Fibroblast of pulmonary artery (primary cell): ENCODE results near the gene SP1.
"Not testable (repeated sequence)": the region's sequence is repeated elsewhere in the genome, so short reads cannot be mapped to it uniquely, and the experiment has no call there.

ENCODE experiments used
- DNase-seq: peaks from one replicate; pipeline ENCODE4 v3.0.0-alpha.2; 2010; ENCODE audit warnings: low read depth
- H3K4me3 ChIP-seq: replicated peaks from 2 replicates; pipeline ENCODE4 v1.5.1; 2011; ENCODE audit warnings: low read depth, mild to moderate bottlenecking, control low read depth, low read length, moderate library complexity
- CTCF ChIP-seq: IDR thresholded peaks from 2 replicates; pipeline ENCODE4 v1.5.1; 2011; ENCODE audit warnings: mild to moderate bottlenecking, control low read depth, low read length, inconsistent platforms; ENCODE audit errors: missing control alignments

SP1 gene

DNA sequence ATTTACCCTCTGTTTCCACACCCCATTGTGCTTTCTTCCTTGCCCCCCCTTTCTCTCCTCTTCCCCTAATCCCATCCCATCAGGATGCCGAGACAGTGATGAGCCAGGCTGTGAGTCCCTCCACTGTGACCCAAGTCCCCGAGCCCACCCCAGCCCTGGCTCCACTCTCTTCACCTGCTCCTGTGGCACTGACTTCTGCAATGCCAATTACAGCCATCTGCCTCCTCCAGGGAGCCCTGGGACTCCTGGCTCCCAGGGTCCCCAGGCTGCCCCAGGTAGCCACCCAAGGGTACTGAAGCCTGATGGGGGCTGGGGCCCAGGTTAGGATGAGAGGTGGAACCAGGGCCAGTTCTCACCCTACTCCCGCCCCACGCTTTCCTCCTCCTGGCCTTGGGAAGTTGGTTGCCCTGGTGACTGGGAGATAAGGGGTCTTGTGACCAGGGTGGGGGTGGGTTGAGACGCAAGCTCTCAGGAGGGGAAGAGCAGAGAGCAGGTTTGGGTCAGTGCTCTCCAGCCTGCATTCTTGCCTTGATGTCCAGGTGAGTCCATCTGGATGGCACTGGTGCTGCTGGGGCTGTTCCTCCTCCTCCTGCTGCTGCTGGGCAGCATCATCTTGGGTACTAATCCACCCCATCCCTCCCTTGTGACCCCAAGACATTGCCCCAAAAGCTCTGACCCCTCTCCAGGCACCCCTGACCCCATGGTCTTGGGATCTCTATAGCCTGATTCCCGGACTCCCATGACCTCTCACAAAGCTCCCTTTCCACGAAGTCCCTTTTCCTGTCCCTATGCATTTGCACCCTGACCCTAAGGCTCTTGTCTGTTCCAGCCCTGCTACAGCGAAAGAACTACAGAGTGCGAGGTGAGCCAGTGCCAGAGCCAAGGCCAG, 44.9 kb downstream of the SP1 start:
- DNase-seq = peak; percentile 39
- TF ChIP-seq CTCF = no peak
- no peak overlapping the region for H3K4me3 ChIP-seq

- no peak for TF ChIP-seq CTCF
- no peak overlapping the region for H3K4me3 ChIP-seq
- DNase-seq = no peak
Observed at GRCh38 chr12:53425515-53426150, 45.7 kb downstream of the SP1 start.

DNA sequence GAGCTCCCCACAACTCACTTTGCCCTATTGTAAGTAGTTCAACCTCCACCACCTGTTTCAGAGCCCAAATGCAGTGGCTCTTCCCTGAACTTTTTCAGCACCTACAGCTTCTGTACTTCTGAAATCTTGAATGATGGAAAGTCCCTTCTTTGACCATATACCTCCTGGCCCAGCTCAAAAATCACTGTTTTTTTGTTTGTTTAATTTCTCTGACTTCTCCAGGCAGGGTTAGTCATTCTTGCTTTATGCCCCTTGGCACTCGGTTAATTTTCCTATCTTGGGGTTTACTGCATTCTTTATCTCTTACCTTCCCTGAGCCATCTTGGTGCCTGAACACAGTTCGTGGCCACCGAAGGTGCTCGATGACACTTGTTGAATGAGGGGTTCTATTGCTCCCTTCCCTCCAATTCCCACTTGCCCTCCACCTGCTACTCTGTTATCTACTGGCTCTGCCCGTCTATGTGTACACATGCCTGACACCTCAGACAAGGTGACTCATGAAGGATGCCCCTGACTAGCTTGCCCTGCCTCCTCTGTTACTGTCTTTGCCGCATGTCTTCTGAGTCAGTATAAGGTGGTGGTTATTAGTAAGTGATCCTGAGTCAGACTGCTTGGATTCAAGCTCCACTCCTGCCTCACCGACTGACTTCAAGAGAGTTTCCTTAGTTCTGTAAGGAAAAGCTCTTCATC, 48.1 kb downstream of the SP1 start:
- peak; percentile 51 for DNase-seq
- H3K4me3 ChIP-seq = no peak overlapping the region
- TF ChIP-seq CTCF = no peak

DNA sequence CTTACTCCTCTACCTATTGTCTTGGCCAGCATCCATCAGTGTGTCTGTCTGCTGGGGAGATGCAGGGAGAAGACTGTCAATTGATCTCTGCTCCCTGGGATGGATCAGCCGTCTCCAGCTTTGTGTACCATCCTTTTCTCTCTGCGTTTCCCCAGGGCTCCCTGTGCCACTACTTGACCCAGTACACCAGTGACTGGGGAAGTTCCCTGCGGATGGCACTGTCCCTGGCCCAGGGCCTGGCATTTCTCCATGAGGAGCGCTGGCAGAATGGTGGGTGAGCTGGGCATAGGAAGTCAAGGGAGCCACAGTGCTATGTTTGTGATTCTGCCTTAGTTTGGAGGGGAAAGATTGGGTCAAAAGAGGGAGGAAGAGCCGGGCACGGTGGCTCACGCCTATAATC, 48.8 kb downstream of the SP1 start:
- DNase-seq = no peak
- no peak overlapping the region for H3K4me3 ChIP-seq
- TF ChIP-seq CTCF = no peak

DNA sequence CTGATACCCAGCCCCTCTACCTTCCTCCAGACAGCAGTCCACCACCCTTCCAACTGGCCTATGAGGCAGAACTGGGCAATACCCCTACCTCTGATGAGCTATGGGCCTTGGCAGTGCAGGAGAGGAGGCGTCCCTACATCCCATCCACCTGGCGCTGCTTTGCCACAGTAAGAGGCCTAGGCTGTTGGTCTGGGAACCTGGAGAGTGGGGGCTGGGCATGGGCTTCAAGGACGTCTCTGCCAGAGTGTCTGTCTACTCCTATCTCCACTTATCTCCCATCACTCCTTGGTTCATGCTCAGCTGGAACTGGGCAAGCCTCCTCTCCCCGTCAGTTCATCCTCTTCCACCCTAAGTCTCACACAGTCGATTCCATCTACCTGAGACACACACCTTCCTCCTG, 50.1 kb downstream of the SP1 start:
- TF ChIP-seq CTCF = no peak
- H3K4me3 ChIP-seq = no peak overlapping the region
- DNase-seq = no peak

DNA sequence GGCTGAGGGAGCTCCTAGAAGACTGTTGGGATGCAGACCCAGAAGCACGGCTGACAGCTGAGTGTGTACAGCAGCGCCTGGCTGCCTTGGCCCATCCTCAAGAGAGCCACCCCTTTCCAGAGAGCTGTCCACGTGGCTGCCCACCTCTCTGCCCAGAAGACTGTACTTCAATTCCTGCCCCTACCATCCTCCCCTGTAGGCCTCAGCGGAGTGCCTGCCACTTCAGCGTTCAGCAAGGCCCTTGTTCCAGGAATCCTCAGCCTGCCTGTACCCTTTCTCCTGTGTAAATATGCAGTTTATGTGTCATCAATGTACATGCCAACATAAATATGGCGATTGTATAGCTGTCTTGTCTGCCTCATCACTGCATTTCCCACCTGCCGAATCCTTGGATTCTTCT, 51.2 kb downstream of the SP1 start:
- H3K4me3 ChIP-seq = no peak overlapping the region
- DNase-seq = no peak
- TF ChIP-seq CTCF = no peak

GRCh38 chr12:53435326-53435725, 55.4 kb downstream of the SP1 start:
- not testable (repeated sequence) for H3K4me3 ChIP-seq, DNase-seq

DNA sequence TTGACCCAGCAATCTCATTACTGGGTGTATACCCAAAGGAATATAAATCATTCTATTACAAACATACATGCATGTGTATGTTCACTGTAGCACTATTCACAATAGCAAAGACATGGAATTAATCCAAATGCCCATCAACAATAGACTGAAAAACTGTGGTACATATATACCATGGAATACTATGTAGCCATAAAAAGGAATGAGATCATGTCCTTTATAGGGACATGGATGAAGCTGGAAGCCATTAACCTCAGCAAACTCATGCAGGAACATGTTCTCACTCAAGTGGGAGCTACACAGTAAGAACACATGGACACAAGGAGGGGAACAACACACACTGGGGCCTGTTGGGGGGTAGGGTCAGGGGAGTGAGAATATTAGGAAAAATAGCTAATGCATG, 59.6 kb downstream of the SP1 start:
- not testable (repeated sequence) for H3K4me3 ChIP-seq, DNase-seq
